NB4 (cell line): ENCODE measurements around the gene RNF169.

Source experiments
- MYC ChIP-seq: IDR thresholded peaks from 2 replicates; pipeline ENCODE4 v1.6.1; 2011; ENCODE audit warnings: low read depth, low read length
- POLR2A ChIP-seq: IDR thresholded peaks from 2 replicates; pipeline ENCODE4 v1.6.1; 2011; ENCODE audit warnings: mild to moderate bottlenecking; ENCODE audit not compliant: insufficient read length; ENCODE audit errors: extremely low read depth
- TF ChIP-seq, protein P1 (sequence below): IDR thresholded peaks from 2 replicates; pipeline ENCODE4 v1.6.1; 2011; ENCODE audit warnings: low read depth, low read length
- TF ChIP-seq, protein P2 (sequence below): IDR thresholded peaks from one replicate; pipeline ENCODE4 v1.5.1; 2012; ENCODE audit warnings: low read depth, low read length

DNA sequence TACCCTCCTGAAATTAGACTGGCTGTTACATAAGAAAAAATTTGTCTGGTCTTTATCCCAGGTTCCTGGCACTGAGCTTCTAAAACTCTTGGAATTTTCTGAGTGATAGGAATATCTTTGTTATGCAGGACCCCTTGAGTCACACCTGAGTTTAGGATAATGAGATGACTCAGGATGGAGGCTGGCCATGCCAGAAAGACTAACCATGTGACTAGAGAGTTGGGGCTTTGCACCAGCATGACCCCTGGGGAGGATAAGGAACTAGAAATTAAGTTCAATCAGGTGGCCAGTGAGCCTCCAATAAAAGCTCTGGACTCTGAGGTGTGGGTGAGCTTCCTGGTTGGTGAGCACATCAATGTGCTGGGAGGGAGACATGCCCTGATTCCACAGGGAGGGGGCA is 112.1 kb downstream of the RNF169 start:
- TF ChIP-seq, protein P1, sequence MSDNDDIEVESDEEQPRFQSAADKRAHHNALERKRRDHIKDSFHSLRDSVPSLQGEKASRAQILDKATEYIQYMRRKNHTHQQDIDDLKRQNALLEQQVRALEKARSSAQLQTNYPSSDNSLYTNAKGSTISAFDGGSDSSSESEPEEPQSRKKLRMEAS: no peak
- TF ChIP-seq, protein P2, sequence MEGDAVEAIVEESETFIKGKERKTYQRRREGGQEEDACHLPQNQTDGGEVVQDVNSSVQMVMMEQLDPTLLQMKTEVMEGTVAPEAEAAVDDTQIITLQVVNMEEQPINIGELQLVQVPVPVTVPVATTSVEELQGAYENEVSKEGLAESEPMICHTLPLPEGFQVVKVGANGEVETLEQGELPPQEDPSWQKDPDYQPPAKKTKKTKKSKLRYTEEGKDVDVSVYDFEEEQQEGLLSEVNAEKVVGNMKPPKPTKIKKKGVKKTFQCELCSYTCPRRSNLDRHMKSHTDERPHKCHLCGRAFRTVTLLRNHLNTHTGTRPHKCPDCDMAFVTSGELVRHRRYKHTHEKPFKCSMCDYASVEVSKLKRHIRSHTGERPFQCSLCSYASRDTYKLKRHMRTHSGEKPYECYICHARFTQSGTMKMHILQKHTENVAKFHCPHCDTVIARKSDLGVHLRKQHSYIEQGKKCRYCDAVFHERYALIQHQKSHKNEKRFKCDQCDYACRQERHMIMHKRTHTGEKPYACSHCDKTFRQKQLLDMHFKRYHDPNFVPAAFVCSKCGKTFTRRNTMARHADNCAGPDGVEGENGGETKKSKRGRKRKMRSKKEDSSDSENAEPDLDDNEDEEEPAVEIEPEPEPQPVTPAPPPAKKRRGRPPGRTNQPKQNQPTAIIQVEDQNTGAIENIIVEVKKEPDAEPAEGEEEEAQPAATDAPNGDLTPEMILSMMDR: no peak
- TF ChIP-seq POLR2A: no peak
- no peak for TF ChIP-seq MYC
